ENCODE measurements around the gene IL23R. TPM values are rescaled to one million over a fixed set of nuclear protein-coding genes. Genes with fewer than 3 reads are reported as not detected.
"Not testable (repeated sequence)": the region's sequence is repeated elsewhere in the genome, so short reads cannot be mapped to it uniquely, and the experiment has no call there.

The IL23R gene
- polyA plus RNA-seq, 4 donors = 0.06 to 1.3 TPM; not detected in 2

GRCh38 chr1:67130673-67131072 is 35.6 kb upstream of the IL23R start:
- H3K27ac ChIP-seq (ENCODE audit: low read depth in 1 of 3, low read length in 2 of 3) = no peak overlapping the region
- H3K27me3 ChIP-seq (ENCODE audit: control insufficient read depth in 3 of 3, insufficient read depth in 3 of 3, low read length in 3 of 3) = peaks cover 0 to 5% (median 0%) of the 10 kb centered on the region in 3 donors
- no peak overlapping the region for H3K4me3 ChIP-seq (ENCODE audit: low read depth in 1 of 3, low read length in 3 of 3)
- H3K4me1 ChIP-seq (ENCODE audit: control insufficient read depth in 3 of 3, insufficient read depth in 2 of 3, low read depth in 1 of 3, low read length in 2 of 3) = peaks cover 0 to 5% (median 0%) of the 10 kb centered on the region in 3 donors
- H3K9me3 ChIP-seq (ENCODE audit: control insufficient read depth in 2 of 2, insufficient read depth in 1 of 2, low read depth in 1 of 2, low read length in 1 of 2) = no peaks in the 10 kb centered on the region
- no peaks in the 10 kb centered on the region for H3K36me3 ChIP-seq (ENCODE audit: control insufficient read depth in 3 of 3, insufficient read depth in 2 of 3, low read depth in 1 of 3, low read length in 3 of 3)
- 53 to 63% (median 57%) methylated on average over 2 of the region's 2 CpGs for WGBS, 3 donors
- DNase-seq = no peak
- no peak for FAIRE-seq

GRCh38 chr1:67133177-67133576 is 33.1 kb upstream of the IL23R start:
- Histone ChIP-seq H3K4me3 (ENCODE audit: low read depth in 1 of 3, low read length in 3 of 3) (no peak overlapping the region), H3K27me3 (ENCODE audit: control insufficient read depth in 3 of 3, insufficient read depth in 3 of 3, low read length in 3 of 3) (peaks cover 0 to 2% (median 0%) of the 10 kb centered on the region in 3 donors), H3K4me1 (ENCODE audit: control insufficient read depth in 3 of 3, insufficient read depth in 2 of 3, low read depth in 1 of 3, low read length in 2 of 3) (peaks cover 3 to 24% (median 7%) of the 10 kb centered on the region in 3 donors), H3K36me3 (ENCODE audit: control insufficient read depth in 3 of 3, insufficient read depth in 2 of 3, low read depth in 1 of 3, low read length in 3 of 3) (no peaks in the 10 kb centered on the region), H3K9me3 (ENCODE audit: control insufficient read depth in 2 of 2, insufficient read depth in 1 of 2, low read depth in 1 of 2, low read length in 1 of 2) (no peaks in the 10 kb centered on the region), H3K27ac (ENCODE audit: low read depth in 1 of 3, low read length in 2 of 3) (no peak overlapping the region)
- FAIRE-seq (no peak), DNase-seq (no peak)
- WGBS, 3 donors = 79 to 89% (median 86%) methylated on average over 2 of the region's 2 CpGs

GRCh38 chr1:67134695-67135094 is 31.6 kb upstream of the IL23R start, which contains the start of gene C1orf141:
C1orf141 (minus strand) TSS chr1:67134970; CDS start chr1:67127240, 7,730 bp downstream.
- Histone ChIP-seq H3K27me3 (ENCODE audit: control insufficient read depth in 3 of 3, insufficient read depth in 3 of 3, low read length in 3 of 3) (peaks cover 0 to 2% (median 0%) of the 10 kb centered on the region in 3 donors), H3K4me1 (ENCODE audit: control insufficient read depth in 3 of 3, insufficient read depth in 2 of 3, low read depth in 1 of 3, low read length in 2 of 3) (peaks cover 3 to 36% (median 7%) of the 10 kb centered on the region in 3 donors), H3K36me3 (ENCODE audit: control insufficient read depth in 3 of 3, insufficient read depth in 2 of 3, low read depth in 1 of 3, low read length in 3 of 3) (no peaks in the 10 kb centered on the region), H3K4me3 (ENCODE audit: low read depth in 1 of 3, low read length in 3 of 3) (peak within 1 kb of the TSS in 1 of 3 donors; percentile 31), H3K27ac (ENCODE audit: low read depth in 1 of 3, low read length in 2 of 3) (no peak within 1 kb of the TSS), H3K9me3 (ENCODE audit: control insufficient read depth in 2 of 2, insufficient read depth in 1 of 2, low read depth in 1 of 2, low read length in 1 of 2) (no peaks in the 10 kb centered on the region)
- WGBS, 3 donors = 18 to 42% (median 41%) methylated on average over 27 to 28 of the region's 28 CpGs
- FAIRE-seq = no peak
- peak in 1 of 2 donors; percentile 23 for DNase-seq

GRCh38 chr1:67135354-67135753 is 30.9 kb upstream of the IL23R start:
- Histone ChIP-seq H3K4me3 (ENCODE audit: low read depth in 1 of 3, low read length in 3 of 3) (no peak overlapping the region), H3K4me1 (ENCODE audit: control insufficient read depth in 3 of 3, insufficient read depth in 2 of 3, low read depth in 1 of 3, low read length in 2 of 3) (peaks cover 3 to 39% (median 7%) of the 10 kb centered on the region in 3 donors), H3K36me3 (ENCODE audit: control insufficient read depth in 3 of 3, insufficient read depth in 2 of 3, low read depth in 1 of 3, low read length in 3 of 3) (no peaks in the 10 kb centered on the region), H3K27ac (ENCODE audit: low read depth in 1 of 3, low read length in 2 of 3) (no peak overlapping the region), H3K27me3 (ENCODE audit: control insufficient read depth in 3 of 3, insufficient read depth in 3 of 3, low read length in 3 of 3) (peaks cover 0 to 2% (median 0%) of the 10 kb centered on the region in 3 donors), H3K9me3 (ENCODE audit: control insufficient read depth in 2 of 2, insufficient read depth in 1 of 2, low read depth in 1 of 2, low read length in 1 of 2) (no peaks in the 10 kb centered on the region)
- 52 to 60% (median 58%) methylated on average over 2 of the region's 2 CpGs for WGBS, 3 donors
- DNase-seq = peak in 1 of 2 donors; percentile 32
- no peak for FAIRE-seq

- peaks cover 0 to 2% (median 0%) of the 10 kb centered on the region in 3 donors for H3K27me3 ChIP-seq (ENCODE audit: control insufficient read depth in 3 of 3, insufficient read depth in 3 of 3, low read length in 3 of 3)
- 9 to 52% (median 40%) methylated on average over 4 of the region's 4 CpGs for WGBS, 3 donors
- H3K4me3 ChIP-seq (ENCODE audit: low read depth in 1 of 3, low read length in 3 of 3) = no peak overlapping the region
- H3K4me1 ChIP-seq (ENCODE audit: control insufficient read depth in 3 of 3, insufficient read depth in 2 of 3, low read depth in 1 of 3, low read length in 2 of 3) = peaks cover 3 to 39% (median 7%) of the 10 kb centered on the region in 3 donors
- DNase-seq = peak; percentile 73 to 80
- H3K36me3 ChIP-seq (ENCODE audit: control insufficient read depth in 3 of 3, insufficient read depth in 2 of 3, low read depth in 1 of 3, low read length in 3 of 3) = no peaks in the 10 kb centered on the region
- H3K9me3 ChIP-seq (ENCODE audit: control insufficient read depth in 2 of 2, insufficient read depth in 1 of 2, low read depth in 1 of 2, low read length in 1 of 2) = no peaks in the 10 kb centered on the region
- FAIRE-seq = no peak
- H3K27ac ChIP-seq (ENCODE audit: low read depth in 1 of 3, low read length in 2 of 3) = peak overlapping the region in 1 of 3 donors; percentile 41
Observed at GRCh38 chr1:67137307-67137753, 28.9 kb upstream of the IL23R start.

GRCh38 chr1:67138813-67139499 is 27.3 kb upstream of the IL23R start:
- H3K27me3 ChIP-seq (ENCODE audit: control insufficient read depth in 3 of 3, insufficient read depth in 3 of 3, low read length in 3 of 3) = peaks cover 0 to 2% (median 0%) of the 10 kb centered on the region in 3 donors
- H3K27ac ChIP-seq (ENCODE audit: low read depth in 1 of 3, low read length in 2 of 3) = peak overlapping the region in 2 of 3 donors; percentile 27 to 71
- H3K4me1 ChIP-seq (ENCODE audit: control insufficient read depth in 3 of 3, insufficient read depth in 2 of 3, low read depth in 1 of 3, low read length in 2 of 3) = peaks cover 3 to 39% (median 7%) of the 10 kb centered on the region in 3 donors
- no peak overlapping the region for H3K4me3 ChIP-seq (ENCODE audit: low read depth in 1 of 3, low read length in 3 of 3)
- DNase-seq (peak; percentile 79 to 82), FAIRE-seq (no peak)
- 16 to 64% (median 27%) methylated on average over 3 of the region's 3 CpGs for WGBS, 3 donors
- H3K9me3 ChIP-seq (ENCODE audit: control insufficient read depth in 2 of 2, insufficient read depth in 1 of 2, low read depth in 1 of 2, low read length in 1 of 2) = no peaks in the 10 kb centered on the region
- H3K36me3 ChIP-seq (ENCODE audit: control insufficient read depth in 3 of 3, insufficient read depth in 2 of 3, low read depth in 1 of 3, low read length in 3 of 3) = no peaks in the 10 kb centered on the region

- peak; percentile 81 for FAIRE-seq
- no peaks in the 10 kb centered on the region for H3K9me3 ChIP-seq (ENCODE audit: control insufficient read depth in 2 of 2, insufficient read depth in 1 of 2, low read depth in 1 of 2, low read length in 1 of 2)
- no peak overlapping the region for H3K27ac ChIP-seq (ENCODE audit: low read depth in 1 of 3, low read length in 2 of 3)
- H3K4me3 ChIP-seq (ENCODE audit: low read depth in 1 of 3, low read length in 3 of 3) = no peak overlapping the region
- H3K27me3 ChIP-seq (ENCODE audit: control insufficient read depth in 3 of 3, insufficient read depth in 3 of 3, low read length in 3 of 3) = no peaks in the 10 kb centered on the region
- H3K4me1 ChIP-seq (ENCODE audit: control insufficient read depth in 3 of 3, insufficient read depth in 2 of 3, low read depth in 1 of 3, low read length in 2 of 3) = peaks cover 3 to 34% (median 7%) of the 10 kb centered on the region in 3 donors
- 52 to 69% (median 66%) methylated on average over 2 of the region's 2 CpGs for WGBS, 3 donors
- no peak for DNase-seq
- no peaks in the 10 kb centered on the region for H3K36me3 ChIP-seq (ENCODE audit: control insufficient read depth in 3 of 3, insufficient read depth in 2 of 3, low read depth in 1 of 3, low read length in 3 of 3)
Observed at GRCh38 chr1:67140460-67140859, 25.8 kb upstream of the IL23R start.

- WGBS, 3 donors = 12 to 59% (median 39%) methylated on average over 3 of the region's 3 CpGs
- not testable (repeated sequence) for H3K9me3 ChIP-seq (ENCODE audit: control insufficient read depth in 2 of 2, insufficient read depth in 1 of 2, low read depth in 1 of 2, low read length in 1 of 2); DNase-seq; H3K27me3 ChIP-seq (ENCODE audit: control insufficient read depth in 3 of 3, insufficient read depth in 3 of 3, low read length in 3 of 3); H3K36me3 ChIP-seq (ENCODE audit: control insufficient read depth in 3 of 3, insufficient read depth in 2 of 3, low read depth in 1 of 3, low read length in 3 of 3); FAIRE-seq; H3K4me3 ChIP-seq (ENCODE audit: low read depth in 1 of 3, low read length in 3 of 3); H3K27ac ChIP-seq (ENCODE audit: low read depth in 1 of 3, low read length in 2 of 3)
- H3K4me1 ChIP-seq (ENCODE audit: control insufficient read depth in 3 of 3, insufficient read depth in 2 of 3, low read depth in 1 of 3, low read length in 2 of 3) = peaks cover 3 to 28% (median 7%) of the 10 kb centered on the region in 3 donors
Observed at GRCh38 chr1:67141832-67142231, 24.4 kb upstream of the IL23R start.

All from small intestine (tissue), 7 donors.